GM12874 (cell line): ENCODE data around the gene DPAGT1.

Experiments used
- CTCF ChIP-seq: IDR thresholded peaks from 2 replicates; pipeline ENCODE4 v1.5.1; 2011; ENCODE audit warnings: low read depth, mild to moderate bottlenecking, control low read depth, low read length, moderate library complexity; ENCODE audit not compliant: insufficient read depth

Gene DPAGT1

GRCh38 chr11:119144825-119145486, 43.3 kb upstream of the DPAGT1 start:
- peak; percentile 67 for TF ChIP-seq CTCF

DNA sequence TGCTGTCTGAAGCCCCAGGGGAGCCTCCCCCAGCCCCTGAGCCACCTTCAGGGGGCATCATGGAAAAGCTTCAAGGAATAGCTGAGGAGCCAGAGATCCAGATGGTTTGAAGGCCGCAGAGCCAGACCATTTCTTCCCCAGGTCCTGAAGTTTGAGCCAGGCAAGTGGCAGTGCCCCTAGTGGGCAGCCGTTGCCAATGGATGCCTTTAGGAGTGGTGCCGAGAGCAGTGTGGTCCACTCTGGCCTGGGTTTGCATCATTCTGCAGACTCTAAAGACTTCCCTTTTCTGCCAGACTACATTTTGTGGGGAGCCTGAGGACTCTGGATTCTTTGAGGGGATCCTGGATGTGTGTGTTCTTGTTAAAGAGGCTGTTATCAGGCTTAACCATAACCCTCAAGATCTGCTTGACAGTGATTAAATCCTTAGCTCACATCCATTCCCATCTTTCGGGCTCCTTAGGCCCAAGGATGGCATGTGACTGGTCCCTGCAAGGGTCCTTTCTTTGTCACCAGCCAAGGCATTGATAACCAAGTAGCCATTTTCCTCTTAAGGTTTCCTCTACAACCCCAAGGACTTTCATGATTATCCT, 32.8 kb upstream of the DPAGT1 start:
- TF ChIP-seq CTCF: peak; percentile 73

DNA sequence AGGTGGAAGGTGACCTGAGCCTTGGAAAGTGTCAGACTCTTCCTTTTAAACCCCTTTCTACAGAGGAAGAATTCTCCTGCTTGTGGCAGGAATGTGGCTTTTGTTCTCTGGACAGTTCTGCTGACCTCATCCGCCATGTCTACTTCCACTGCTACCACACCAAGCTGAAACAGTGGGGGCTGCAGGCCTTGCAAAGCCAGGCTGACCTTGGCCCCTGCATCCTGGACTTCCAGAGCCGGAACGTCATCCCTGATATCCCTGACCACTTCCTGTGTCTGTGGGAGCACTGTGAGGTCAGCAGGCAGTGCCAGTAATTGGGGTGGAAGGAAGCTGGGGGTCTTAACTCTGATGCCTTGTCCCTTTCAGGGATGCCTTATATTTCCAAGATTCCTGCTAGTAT, 29.0 kb upstream of the DPAGT1 start:
- no peak for TF ChIP-seq CTCF

DNA sequence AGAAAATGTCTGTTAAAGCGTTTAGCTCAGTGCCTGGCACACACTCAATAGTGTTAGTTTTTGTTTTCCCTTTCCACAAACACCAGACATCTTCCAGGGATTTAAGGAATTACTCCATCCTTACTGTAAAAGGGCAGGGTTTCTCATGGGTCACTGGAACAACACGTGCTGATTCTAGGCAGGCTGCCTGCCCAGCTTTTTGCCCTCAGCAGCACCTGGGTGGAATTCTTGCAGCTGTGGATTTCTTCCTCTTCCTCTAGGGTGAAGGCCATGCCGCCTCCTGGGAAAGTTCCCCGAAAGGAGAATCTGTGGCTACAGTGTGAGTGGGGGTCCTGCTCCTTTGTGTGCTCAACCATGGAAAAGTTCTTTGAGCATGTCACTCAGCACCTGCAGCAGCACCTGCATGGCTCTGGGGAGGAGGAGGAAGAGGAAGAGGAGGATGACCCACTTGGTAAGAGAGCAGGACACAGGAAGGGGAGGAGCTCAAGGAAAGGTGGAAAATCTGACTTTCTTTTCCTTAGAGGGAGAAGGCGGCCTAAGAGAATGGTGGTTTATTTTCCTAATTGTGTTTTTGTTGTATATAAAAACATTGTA, 25.1 kb upstream of the DPAGT1 start:
- no peak for TF ChIP-seq CTCF

GRCh38 chr11:119125821-119126220, 24.2 kb upstream of the DPAGT1 start:
- no peak for TF ChIP-seq CTCF

GRCh38 chr11:119121811-119122124, 20.1 kb upstream of the DPAGT1 start:
- no peak for TF ChIP-seq CTCF

- TF ChIP-seq CTCF: no peak
Observed at GRCh38 chr11:119121008-119121810, 19.6 kb upstream of the DPAGT1 start, which contains the start of gene HINFP. HINFP (plus strand) TSS chr11:119121580; CDS start chr11:119126945, 5,365 bp downstream.
